ENCODE results near the gene BBIP1.

BBIP1 gene

DNA sequence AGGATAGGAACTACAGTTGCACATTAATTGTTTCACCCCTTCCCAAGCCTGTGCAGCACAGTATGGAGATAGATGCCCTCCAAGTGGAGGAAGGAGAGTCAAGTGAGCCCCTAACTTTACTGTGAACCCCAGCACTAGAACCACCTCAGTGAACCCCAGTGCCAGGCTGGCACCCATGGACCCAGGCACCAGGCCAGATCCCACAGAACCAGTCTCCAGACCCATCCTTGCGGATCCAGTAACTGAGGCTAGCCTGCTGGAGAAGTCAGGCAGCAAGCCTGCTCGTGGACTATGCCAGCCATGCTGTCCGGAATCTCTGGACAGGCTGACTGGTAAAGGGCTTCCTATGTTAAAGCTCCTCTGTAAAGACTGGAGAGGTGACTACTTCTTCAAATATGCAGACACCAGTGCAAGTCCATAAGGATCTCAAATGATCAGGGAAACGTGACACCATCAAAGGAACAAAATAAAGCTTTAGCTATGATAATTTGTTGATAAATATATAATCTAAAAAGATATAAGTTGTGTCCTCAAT, 28.1 kb upstream of the BBIP1 start:
- no peak overlapping the region for H3K4me3 ChIP-seq (ENCODE audit: control insufficient read depth, low read depth, low read length)
- TF ChIP-seq, protein P1, sequence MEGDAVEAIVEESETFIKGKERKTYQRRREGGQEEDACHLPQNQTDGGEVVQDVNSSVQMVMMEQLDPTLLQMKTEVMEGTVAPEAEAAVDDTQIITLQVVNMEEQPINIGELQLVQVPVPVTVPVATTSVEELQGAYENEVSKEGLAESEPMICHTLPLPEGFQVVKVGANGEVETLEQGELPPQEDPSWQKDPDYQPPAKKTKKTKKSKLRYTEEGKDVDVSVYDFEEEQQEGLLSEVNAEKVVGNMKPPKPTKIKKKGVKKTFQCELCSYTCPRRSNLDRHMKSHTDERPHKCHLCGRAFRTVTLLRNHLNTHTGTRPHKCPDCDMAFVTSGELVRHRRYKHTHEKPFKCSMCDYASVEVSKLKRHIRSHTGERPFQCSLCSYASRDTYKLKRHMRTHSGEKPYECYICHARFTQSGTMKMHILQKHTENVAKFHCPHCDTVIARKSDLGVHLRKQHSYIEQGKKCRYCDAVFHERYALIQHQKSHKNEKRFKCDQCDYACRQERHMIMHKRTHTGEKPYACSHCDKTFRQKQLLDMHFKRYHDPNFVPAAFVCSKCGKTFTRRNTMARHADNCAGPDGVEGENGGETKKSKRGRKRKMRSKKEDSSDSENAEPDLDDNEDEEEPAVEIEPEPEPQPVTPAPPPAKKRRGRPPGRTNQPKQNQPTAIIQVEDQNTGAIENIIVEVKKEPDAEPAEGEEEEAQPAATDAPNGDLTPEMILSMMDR (conservative IDR thresholded peaks at IDR 0.05; ENCODE audit: control insufficient read depth, insufficient read depth, low read depth, low read length) = no peak
- peak; percentile 34 for DNase-seq (ENCODE audit: low read depth)

DNA sequence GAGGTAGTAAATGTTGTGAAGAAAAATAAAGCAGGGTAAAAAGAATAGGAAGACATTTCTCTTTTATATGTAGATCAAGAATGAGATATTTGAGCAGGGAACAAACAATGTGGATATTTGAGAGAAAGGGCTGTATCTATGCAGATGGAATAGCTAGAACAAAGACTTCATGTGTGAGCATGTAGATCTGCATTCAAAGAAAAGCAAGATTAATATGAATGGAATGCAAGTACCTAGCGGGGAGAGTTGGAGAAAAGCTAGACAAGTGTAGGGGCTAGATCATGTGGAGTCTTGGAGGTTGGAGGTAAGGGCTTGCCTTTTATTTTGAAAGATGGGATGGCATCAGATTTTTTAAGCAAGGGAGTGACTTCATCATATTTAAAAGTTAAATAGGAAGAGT, 27.5 kb upstream of the BBIP1 start:
- DNase-seq (ENCODE audit: low read depth) = no peak
- TF ChIP-seq, protein P1 (conservative IDR thresholded peaks at IDR 0.05; ENCODE audit: control insufficient read depth, insufficient read depth, low read depth, low read length) = no peak
- no peak overlapping the region for H3K4me3 ChIP-seq (ENCODE audit: control insufficient read depth, low read depth, low read length)

DNA sequence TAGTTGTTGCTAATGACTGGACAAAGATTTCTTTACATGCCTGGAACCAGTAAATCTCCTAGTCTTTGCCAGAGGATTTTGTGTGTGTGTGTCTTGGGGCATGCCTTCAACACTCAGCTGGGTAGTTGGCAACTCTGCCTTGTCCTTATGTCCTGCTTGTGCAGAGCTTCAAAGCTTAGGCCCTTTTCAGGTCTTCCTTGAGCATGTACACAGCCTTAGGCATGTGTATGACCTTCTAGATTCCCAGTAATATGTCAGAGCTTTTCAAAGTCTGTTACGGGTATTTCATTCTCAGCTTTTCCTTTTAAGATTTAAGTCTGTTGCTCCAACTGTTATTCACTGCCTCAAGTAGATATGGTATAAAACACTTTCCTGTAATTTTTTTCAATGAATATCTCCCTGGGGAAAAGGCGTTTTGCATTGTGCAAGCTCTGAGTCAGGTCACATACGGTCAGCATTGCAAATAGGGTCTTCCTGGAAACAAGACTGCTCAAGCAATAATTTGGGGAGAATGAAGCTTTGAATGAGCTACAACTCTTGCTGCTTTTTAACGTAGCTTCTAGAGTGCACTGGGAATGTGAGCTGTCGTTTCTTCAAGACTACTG, 25.9 kb upstream of the BBIP1 start:
- TF ChIP-seq, protein P1 (conservative IDR thresholded peaks at IDR 0.05; ENCODE audit: control insufficient read depth, insufficient read depth, low read depth, low read length) = no peak
- peak; percentile 93 for DNase-seq (ENCODE audit: low read depth)
- H3K4me3 ChIP-seq (ENCODE audit: control insufficient read depth, low read depth, low read length) = no peak overlapping the region

DNA sequence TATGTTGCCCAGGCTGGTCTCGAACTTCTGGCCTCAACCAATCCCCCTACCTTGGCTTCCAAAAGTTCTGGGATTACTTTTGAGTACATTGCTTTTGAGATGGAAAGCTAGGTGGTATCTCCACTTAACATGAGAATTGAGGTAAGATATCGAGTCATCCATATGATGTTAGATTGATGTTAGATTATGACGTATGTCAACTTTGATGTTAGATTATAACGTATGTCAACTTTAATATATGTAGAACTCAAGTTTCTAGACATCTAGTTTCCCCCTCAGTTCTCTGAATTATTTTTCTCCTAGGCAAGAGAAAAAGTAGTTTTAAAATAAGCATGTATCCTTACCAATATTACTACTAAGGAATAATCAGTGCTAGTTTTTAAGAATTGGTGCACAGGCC, 20.4 kb upstream of the BBIP1 start:
- DNase-seq (ENCODE audit: low read depth) = no peak
- H3K4me3 ChIP-seq (ENCODE audit: control insufficient read depth, low read depth, low read length) = no peak overlapping the region
- TF ChIP-seq, protein P1 (conservative IDR thresholded peaks at IDR 0.05; ENCODE audit: control insufficient read depth, insufficient read depth, low read depth, low read length) = no peak

DNA sequence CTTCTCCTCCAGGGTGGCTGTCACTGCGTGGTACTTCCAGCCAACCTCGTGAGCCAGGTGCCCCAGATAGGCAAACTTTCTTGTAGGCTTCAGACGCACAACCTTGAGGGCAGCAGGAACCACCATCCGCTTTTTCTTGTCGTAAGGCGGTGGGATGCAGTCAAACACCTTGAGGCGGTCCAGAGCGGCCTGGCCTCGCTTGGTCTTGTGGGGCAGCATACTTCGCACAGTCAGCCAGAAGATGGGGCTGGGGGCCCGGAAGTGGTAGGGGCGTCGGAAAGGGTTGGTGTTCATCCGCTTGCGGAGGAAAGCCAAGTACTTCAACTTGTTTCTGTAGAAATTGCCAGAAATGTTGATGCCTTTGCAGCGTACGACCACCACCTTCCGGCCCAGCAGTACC, 17.8 kb upstream of the BBIP1 start:
- DNase-seq (ENCODE audit: low read depth) = no peak
- H3K4me3 ChIP-seq (ENCODE audit: control insufficient read depth, low read depth, low read length) = no peak overlapping the region
- TF ChIP-seq, protein P1 (conservative IDR thresholded peaks at IDR 0.05; ENCODE audit: control insufficient read depth, insufficient read depth, low read depth, low read length) = no peak

DNA sequence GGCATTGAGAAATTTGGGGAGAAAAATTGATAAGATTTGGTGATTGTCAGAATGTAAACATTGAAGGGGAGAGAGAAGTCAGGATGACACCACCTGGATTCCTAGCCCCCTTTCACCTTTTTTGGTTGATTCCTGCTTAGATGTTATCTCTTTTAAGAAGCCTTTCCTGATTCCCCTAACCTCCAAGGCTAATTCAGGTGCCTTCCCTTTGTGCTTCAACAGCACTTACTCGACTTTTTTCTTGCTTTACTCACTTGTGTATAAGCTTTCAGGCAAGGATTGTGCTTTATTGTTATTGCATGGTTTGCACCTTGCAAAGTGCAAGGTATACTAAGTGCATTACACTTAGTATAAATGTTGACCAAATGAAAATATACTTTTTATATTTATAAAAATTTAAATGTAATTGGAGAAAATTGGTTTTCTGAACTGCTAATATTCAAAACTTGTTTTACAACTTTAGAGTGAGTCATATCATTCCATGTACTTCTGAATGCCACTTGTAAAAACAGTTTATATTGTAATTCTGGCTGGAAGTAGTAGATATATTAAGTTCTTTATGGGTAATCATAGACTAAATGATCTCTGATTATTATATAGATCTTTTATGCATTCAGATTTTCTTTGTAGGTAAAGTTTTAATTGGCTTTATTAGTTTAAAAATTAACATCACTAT, 13.7 kb upstream of the BBIP1 start:
- no peak for DNase-seq (ENCODE audit: low read depth)
- no peak overlapping the region for H3K4me3 ChIP-seq (ENCODE audit: control insufficient read depth, low read depth, low read length)
- TF ChIP-seq, protein P1 (conservative IDR thresholded peaks at IDR 0.05; ENCODE audit: control insufficient read depth, insufficient read depth, low read depth, low read length) = no peak

Measured in fibroblast of mammary gland (primary cell).